Stimulated activated CD4-positive, alpha-beta T cell treated with anti-CD3 and anti-CD28 coated beads, Interleukin-15, amount 100 ng/mL, for 24 hours (primary cell): ENCODE data around the gene SQSTM1.

Source experiments
- DNase-seq: peaks from one replicate; pipeline ENCODE4 v3.0.0-alpha.2; 2020

The SQSTM1 gene

DNA sequence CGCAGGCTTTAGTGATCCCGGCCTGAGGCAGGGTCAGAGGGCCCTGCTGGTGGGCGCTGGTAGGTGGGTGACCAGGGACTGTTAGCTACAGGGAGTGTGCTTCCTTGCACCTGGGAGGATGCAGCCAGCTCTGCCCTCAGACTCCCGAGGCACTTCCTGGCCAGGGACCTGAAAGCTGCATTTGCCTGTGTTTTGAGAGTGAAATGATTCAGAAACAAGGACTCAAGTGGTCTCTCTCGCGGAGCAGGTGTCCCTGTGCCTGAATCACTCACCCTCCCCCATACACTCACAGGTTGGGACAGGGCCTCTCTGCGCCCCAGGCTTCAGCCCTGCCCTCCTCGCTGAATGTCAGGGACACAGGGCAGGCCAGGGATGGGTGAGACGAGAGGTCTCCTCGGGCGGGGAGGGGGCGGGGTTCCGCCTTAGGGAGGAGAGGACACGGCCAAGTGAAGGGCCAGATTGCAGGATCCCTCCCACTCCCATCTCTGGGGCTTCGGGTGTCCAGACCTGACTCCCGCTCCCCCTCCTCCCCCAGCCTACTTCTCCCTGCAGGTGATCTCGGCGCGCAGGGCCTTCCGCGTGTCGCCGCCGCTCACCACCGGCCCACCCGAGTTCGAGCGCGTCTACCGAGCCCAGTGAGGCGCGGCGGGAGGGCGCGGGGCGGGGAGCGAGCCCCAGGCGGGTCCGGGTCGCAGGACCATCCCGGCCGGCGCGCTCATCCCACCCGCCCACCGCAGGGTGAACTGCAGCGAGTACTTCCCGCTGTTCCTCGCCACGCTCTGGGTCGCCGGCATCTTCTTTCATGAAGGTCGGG lies 25.4 kb upstream of the SQSTM1 start:
- no peak for DNase-seq

GRCh38 chr5:179795863-179796833 lies 24.6 kb upstream of the SQSTM1 start:
- DNase-seq = peak; percentile 81

- no peak for DNase-seq
Measured at GRCh38 chr5:179796877-179797608, 23.7 kb upstream of the SQSTM1 start.

DNA sequence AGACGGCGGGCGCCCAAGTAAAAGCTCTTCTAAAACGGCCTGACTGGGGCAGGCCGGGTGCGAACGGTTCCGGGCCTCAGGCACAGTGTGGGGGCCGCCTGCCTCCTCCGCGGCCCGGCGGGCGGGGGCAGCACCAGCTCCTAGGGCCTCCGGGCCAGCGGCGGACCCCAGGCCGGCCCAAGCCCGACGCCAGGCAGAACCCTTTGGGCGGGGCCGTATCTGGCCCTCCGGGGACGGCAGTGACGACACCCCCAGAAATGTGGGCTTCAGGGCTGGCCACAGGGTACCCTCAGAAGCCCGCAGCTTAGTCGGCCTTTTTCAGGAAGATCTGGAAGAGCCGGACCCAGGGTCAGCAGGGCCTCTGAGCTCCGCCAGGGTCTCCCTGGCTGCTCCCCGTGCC lies 23.0 kb upstream of the SQSTM1 start:
- no peak for DNase-seq

- DNase-seq = no peak
Measured at GRCh38 chr5:179798144-179798770, 22.4 kb upstream of the SQSTM1 start.

- no peak for DNase-seq
Measured at GRCh38 chr5:179798771-179799643, 21.7 kb upstream of the SQSTM1 start.

GRCh38 chr5:179799644-179799973 lies 21.1 kb upstream of the SQSTM1 start:
- DNase-seq = no peak

- no peak for DNase-seq
Measured at GRCh38 chr5:179800071-179800695, 20.5 kb upstream of the SQSTM1 start.

DNA sequence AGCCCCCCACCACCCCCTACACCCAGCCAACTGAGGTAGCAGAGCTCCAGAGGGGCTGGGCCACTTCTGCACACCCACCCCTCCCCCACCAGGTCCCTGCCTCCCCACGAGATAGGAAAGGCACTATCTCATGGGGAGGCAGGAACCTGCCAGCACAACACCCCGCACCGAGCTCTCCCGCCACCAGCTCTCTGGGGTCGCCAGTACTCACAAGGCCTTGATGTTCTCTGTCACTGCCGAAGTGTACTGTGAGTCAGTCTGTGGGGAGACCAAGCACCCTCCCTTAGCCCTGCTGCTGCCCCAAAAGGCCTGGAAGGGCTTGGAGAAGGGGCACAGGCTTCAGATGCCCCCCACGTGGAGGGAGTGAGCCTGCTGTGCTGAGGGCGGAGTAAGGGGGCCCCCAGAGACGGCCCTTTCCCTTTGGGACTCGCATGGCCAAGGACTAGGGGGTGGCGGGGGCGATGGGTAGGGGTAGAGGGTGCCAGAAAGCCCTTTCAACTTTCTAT lies 20.0 kb upstream of the SQSTM1 start:
- DNase-seq = no peak

DNA sequence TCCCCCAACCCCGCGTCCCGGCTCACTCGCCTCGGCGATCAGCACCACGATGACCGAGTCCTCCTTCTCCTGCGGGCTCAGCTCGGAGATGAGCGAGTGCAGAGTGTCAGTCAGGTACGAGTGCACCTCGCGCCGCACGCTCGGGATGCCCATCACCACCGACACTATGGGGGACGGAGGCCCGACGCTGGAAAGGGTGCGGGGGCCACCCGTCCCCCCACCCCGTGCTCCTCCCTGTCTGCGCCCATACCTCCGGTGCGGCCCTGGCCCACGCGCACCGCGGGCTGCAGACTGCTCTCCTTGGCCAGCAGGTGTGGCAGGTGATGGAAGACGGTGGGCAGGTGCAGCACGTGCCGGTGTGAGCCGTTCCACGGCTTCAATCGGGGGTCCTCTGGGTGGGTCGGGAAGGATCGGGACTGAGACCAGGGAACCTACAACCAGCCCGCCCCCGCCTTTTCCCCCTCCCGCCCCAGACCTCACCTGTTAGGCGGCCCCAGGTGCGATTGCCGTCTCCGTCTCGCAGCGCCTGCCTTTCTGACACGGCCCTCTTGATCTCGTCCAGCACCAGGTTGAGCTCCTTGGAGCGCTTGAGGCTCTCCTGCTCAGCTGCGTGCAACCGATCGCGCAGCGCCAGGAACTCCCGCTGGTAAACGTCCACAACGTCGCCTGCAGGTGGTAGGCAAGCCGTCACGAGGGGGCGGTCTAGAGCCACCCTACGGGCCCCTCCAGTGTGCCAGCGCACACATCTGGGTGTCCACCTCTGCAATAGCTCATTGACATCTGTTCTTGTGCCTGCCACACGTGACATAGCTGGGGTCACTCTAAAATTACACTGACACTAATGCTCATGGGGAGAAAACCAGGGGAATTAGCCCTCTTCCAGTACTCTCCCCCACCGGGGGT lies 19.1 kb upstream of the SQSTM1 start:
- DNase-seq = peak; percentile 90

DNA sequence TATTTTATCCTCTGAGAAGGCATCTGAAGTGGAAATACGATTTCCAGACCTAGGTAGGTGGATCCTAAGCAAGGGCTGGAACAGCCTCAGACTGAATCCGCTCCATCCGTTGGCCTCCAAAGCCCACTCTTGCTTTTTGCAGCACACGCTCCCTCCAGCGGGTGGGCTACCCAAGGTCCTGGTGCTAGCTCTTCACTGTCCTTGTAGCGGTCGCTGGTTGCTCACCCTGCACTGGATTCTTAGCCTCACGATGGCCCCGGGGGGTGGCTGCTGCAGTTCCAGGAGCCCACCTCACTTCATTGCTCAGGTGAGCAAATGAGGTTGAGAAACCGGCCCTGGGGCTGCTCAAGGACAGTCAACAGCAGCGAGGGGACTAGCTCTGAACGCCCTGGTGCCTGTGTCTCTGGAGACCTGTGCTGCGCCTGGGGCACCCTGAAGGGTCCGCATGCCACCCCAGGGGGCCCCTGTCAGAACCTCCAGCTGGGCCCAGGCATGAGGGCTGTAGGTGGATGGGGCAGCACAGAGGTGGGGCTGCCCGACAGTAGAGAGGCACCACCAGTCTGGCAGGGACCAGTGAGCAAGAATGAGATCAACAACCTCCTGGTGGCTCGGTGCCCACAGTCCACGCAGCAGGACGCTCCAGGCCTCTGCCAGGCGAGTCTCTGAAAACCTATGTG lies 18.4 kb upstream of the SQSTM1 start:
- DNase-seq = no peak

DNA sequence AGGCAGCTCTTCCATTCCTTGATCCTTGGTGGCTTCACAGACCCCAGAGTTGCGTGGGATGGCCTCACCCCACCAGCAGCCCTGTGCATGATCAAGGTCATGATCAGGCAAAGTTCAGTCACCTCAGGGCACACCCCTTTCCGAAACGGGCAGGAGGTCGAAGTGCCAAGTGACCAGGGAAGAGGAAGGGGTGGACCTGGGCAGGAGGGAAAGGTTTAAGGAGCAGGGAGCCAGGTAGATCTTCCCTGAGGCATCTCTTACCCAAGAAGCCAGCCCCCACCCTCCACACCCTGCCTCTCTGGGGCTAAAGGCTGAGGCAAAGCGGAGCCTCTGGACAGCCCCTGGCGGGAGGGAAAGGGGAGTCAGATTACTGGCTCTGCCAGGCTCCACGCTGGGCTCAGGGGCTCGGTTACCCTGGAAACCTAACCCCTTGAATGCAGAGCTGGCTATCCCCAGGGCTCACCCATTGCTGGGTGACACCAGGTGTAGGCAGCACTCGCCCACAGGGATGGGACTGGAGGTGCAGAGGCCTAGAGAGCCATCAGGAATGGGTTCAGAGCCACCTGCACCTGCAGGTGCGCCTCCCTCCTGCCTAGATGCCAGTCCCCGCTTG lies 17.6 kb upstream of the SQSTM1 start:
- no peak for DNase-seq

DNA sequence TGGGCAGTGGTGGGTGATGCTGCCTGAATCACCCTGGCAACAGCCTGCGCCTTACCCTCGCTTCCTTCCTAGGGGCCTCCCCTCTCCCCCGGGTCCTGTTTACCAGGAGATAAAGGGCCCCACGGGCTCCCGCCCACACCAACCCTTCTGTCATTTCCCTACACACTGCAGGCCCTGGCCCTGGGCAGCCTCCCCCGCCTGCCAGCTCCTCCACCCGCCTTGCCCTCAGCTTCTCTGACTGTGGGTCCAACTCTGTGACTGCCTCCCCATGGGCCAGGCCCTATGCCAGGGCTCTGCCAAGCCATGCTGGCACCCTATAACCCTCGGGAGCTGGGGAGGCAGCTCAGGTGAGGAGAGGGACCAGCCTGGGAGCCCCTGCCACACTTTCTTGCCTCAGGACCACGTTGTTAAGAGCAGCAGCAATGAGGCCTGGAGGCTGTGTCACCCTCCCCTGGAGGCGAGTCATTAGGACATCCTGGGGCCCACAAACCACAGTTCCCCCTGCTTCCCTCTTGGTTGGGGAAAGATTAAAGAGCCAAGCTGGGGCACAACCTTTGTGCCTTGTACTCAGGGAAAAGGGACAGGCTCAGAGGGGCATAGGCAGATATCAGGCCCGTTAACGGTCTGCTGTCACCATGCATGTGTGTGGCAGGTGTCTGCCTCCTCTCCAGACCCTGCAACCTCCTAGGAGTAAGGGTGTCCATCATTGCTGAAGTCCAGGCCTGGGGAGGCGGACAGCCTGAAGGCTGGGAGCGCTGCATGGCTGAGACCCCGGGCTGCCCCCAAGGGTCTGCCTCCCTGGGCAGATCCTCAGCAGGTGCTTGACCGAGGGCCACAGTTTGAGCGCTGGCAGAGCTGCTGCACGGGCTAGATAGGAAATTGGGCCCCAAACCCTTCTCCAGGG lies 16.8 kb upstream of the SQSTM1 start:
- peak; percentile 75 for DNase-seq

- DNase-seq = no peak
Measured at GRCh38 chr5:179804555-179804947, 16.2 kb upstream of the SQSTM1 start.

GRCh38 chr5:179805070-179805528 lies 15.6 kb upstream of the SQSTM1 start:
- no peak for DNase-seq

DNA sequence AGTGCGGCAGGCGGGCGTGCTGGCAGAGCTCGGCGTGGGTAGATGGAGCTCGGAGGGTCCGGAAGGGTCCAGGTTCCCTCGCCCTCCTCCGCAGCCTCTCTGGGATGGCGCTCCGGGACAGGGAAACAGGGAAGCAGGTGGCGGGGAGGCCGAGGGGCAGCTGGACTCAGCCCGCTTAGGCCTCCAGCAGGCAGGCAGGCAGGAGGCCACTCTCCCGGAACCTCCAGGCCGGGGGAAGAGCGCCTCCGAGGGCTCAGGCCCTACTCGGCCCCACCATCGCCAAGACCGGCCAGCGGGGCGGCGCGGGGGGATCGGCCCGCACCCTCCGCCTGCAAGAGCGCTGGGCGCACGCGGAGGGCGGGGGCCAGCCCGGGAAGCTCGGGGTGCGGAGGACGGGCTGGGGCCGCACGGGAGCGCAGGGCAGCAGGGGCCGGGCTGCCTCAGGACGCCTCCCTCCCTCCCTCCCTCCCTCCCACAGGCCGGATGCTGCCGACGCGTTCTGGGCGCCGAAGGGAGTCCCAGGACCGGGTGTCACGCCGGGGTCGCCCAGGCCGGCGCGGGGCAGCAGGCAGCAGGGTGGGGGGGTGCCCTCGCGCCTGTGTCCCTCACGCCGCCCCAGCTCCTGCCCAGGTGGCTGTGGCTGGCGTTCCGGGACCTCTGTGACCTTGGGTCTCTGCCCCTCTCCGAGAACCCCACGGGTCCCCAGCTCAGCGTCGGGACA lies 15.0 kb upstream of the SQSTM1 start:
- DNase-seq = peak; percentile 62
